Mesenteric fat pad (tissue), 1 donor: Measurements from ENCODE around the gene CPTP. TPM values are rescaled to one million over a fixed set of nuclear protein-coding genes. Genes with fewer than 3 reads are reported as not detected.
"Not testable (repeated sequence)": the region's sequence is repeated elsewhere in the genome, so short reads cannot be mapped to it uniquely, and the experiment has no call there.

Source experiments
- DNase-seq: peaks from one replicate; pipeline ENCODE4 v3.0.0-alpha.2; 2020; ENCODE audit warnings: low spot score
- total RNA-seq: library from RNA; stranded (reverse); fragmentation: NEBNext Ultra II Directional; extraction: Animal tissue kit (Norgen Biotek cat#: 25700); gene quantifications from one replicate; pipeline ENCODE4 v1.2.1, GENCODE V29; 2021
- donor health status: DM: yes; HTN: yes; CAD: no.

Gene CPTP
- total RNA-seq, 1 donor from 2014 or later = 19.7 TPM

DNA sequence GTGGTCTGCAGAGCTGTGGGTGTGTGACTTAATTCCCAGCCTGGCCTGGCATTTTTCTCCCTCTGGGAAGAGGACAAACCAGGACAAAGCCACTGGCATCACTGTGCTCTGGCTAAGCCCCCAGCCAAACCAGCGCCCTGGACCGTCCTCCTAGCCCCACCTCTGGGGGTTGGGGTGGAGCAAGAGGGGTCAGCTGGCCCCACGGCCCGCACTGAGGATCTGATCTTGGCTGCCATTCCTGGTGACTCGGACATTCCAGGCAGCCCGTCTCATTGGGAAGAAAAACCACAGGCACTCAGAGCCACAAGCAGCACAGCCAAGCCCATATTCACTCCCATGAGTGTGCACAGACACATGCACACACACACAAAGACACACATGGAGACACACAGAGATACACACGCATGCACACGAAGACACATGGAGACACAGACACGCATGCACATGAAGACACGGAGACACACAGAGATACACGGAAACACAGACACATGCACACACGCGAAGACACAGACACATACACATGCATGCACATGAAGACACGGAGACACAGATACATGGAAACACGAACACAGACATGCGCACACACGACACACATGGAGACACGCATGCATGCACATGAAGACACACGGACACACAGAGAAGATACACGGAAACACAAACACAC is 36.0 kb downstream of the CPTP start:
- no peak for DNase-seq

DNA sequence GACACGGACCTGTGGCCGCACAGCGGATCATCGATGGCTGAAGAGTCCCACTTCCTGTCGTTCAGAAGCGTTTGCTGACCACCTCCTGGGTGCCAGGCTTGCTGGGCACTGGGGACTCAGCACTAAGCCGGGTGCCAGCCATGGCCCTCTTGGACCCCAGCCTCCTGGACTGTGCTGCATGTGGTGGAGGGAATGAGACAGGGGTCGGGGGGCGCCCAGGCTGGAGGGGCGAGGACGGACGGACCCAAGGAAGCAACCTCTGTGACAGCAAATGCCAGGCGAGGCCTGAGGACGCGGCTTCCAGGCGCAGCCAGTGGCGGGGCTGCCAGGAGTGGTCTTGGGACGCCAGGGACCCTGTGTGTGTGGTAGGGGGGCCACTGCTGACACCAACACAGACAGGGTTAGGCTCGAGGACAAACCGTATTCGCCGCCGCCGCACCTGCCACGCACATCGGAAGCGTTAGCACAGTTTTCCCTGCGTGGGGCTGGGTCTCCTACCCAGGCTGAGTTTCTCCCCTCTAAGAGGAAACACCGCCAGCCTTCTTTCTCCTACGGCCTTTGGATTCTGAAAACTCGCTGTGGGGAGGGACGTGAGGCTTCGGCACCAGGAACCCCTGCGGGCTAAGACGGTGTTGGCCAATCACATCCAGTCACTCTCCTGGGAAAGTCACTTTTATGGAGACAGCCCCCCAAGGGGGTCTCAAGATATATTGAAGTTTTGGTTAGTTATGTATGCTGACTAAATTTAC is 36.8 kb downstream of the CPTP start:
- DNase-seq = no peak

DNA sequence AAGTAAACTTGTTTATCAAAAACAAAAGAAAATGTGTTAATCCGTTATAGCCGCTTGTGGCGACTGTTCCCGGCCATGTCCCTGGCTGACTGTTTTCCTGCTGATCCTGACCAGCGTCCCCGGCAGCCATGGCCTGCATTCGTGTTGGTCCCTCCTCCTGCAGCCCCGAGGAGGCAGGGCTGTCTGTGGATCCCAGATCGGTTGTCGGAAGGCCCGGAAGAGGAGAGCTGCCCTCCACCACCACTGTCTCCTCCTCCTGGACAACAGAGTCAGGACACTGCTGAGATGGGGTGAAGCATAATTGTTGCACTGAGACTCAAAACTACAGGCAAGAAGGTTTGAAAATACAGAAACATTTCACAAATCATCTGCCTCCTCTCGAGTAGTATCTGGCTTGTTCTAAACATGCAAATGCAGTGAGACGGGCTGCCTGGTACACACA is 37.4 kb downstream of the CPTP start:
- no peak for DNase-seq

DNA sequence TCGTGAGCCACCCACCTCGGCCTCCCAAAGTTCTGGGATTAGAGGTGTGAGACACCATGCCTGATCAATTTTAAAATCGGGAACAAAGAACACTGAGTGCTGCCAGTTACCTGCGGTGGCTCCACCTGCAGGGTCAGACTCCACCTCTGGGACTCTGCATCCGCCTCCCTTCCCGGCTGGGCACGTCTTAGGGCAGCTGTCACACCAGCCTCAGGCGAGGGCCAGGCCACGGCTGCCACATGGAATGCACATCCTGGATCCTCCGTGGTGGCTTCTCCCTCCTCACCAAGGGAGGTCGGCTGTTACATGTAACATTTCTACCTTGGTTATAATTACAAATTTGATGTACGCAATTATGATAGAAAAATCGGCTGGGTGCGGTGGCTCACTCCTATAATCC is 39.7 kb downstream of the CPTP start:
- no peak for DNase-seq

DNA sequence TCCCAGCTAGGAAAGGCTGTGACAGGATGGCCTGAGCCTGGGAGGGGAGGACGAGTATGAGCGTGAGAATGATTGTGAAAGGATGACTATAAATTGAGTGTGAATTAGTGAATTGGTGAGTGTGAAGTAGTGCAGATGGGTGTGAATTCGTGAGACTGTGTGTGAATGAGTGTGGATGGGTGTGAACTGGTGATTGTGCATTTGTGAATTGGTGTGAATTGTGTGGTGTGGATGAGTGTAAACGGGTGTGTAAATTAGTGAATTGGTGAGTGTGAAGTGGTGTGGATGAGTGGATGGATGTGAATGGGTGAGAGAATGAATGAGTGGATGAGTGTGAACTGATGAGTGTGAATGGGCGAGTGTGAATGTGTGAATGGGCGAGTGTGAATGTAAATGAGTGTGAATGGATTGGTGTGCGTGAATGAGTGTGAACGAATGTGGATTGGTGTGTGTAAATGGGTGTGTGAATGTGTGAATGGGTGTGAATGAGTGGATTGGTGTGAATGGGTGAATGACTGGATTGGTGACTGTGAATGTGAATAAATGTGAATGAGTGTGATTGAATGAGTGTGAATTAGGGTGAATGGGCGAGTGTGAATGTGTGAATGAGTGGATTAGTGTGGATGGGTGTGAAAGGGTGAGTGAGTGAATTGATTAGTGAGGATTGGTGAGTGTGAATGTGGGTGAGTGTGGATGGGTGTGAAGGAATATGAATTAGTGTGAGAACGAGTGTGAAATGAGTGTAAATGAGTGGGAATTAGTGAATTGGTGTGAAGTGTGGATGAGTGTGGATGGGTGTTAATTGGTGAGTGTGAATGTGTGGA is 41.5 kb downstream of the CPTP start:
- DNase-seq = no peak

DNA sequence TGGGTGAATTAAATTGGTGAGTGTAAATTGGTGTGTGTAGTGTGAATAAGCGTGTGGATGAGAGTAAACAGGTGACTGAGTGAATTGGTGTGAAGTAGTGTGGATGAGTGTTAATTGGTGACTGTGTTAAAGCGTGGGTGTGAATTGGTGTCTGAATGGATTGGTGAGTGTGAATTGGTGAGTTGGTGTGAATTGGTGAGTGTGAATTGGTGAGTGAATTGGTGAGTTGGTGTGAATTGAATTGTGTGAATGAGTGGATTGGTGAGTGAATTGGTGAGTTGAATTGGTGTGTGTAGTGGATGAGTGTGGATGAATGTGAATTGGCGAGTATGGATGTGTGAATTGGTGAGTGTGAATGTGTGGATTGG is 42.1 kb downstream of the CPTP start:
- no peak for DNase-seq

DNA sequence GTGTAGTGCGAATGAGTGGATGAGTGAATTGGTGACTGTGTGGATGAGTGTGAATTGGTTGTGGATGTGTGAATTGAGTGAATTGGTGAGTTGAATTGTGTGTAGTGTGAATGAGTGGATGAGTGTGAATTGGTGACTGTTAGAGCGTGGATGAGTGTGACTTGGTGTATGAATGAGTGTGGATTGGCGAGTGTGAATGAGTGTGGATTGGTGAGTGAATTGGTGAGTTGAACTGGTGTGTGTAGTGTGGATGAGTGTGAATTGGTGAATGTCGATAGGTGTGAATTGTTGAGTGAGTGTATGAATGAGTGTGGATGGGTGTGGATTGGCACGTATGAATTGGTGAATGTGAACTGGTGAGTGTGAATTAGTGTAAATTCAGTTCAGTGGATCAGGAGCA is 42.7 kb downstream of the CPTP start:
- no peak for DNase-seq

DNA sequence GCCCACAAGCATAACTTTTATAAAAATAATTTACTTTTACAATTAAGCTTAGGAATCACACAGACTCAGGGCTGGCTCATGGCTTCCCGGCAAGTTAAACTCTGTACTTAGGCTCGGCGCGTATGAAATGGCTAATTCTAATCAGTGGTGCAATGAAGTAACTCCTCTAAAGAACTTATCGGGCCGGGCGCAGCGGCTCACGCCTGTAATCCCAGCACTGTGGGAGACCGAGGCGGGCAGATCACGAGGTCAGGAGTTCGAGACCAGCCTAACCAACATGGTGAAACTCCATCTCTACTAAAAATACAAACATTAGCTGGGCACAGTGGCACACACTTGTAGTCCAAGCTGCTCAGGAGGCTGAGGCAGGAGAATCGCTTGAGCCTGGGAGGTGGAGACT is 45.5 kb downstream of the CPTP start:
- DNase-seq = not testable (repeated sequence)

DNA sequence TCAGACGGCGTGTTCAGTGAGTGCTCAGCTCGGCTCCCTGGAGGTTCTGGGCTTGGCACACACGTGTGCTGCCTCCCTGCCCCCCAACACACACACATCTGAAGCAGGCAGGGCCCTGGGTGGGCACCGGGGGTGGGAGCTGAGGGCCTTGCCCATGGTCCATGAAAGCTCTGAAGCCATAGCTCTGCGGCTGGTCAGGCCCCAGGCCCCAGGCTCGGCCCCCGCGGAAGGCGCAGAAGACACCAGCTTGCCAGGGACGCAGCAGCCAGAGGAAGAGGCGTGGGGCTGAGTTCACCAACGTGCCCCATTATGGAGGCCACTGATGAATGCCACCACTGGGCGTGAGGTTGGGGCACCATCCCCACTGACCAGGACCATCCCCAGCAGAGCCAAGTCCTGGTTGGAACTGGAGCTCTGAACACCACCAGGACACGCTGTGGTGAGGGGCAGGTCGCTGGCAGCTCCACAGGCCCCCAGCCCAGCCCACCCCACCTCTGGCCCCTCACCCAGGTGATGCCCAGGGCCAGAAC is 46.2 kb downstream of the CPTP start:
- no peak for DNase-seq

DNA sequence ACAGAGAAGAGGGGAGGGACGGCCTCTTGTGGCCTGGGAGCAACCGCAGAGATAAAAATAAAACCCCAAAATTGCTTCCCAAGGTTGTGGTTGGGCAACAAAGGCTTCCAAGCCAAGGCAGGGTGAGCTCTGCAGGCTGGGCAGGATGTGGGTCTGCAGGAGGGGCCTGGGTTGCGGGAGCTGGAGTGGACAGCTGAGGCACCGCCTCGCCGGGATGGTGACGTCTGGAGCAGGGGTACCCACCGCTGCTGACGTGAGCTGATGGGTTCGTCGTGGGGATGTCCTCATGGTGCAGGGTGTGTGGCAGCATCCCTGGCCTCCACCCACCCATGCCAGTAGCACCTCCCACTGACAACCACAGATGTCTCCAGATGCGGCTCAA is 46.8 kb downstream of the CPTP start:
- DNase-seq = no peak

DNA sequence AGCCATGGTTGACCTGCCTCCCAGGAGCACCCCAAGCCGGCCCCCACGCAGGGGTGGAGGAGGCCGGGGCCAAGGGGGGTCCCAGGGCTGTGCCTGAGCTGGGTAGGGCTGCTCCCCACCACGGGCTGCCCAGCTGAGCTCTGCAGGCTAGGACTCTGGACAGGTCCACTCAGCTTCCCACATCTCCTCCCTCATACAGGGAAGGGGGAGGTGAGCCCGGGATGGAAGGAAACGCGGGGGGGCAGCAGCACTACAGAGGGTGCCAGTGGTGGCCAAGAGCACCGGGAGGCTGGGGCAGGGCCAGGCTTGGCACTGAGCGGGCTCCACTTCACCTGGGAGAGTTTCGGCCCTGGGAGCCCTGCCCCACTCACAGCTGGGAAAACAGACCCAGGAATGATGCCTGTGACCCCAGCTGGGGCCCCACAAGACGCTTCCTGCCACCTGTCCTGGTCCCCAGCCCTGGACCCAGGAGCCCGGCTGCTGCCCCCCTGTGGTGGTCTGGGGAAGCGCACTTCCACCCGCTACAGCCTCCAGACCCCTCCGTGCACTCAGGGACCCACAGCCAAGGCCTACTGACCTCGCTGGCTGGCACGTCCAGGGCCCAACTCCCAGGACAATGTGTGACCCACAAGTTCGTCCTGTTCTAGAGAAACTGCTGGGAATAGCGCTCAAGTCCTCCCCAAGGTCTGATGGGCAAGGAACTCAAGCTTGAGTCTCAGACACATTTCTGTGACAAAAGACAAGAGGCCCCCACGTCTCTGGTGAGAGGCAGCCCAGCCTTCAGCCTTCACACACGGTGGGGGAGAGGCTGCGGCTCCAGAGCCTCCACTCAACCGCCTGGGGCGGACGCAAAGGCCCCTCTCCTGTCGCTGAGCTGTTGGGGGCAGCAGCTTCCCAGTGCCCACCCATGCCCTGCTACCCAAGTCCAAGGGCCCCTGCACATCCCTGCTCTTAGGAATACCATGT is 47.4 kb downstream of the CPTP start:
- DNase-seq = no peak

DNA sequence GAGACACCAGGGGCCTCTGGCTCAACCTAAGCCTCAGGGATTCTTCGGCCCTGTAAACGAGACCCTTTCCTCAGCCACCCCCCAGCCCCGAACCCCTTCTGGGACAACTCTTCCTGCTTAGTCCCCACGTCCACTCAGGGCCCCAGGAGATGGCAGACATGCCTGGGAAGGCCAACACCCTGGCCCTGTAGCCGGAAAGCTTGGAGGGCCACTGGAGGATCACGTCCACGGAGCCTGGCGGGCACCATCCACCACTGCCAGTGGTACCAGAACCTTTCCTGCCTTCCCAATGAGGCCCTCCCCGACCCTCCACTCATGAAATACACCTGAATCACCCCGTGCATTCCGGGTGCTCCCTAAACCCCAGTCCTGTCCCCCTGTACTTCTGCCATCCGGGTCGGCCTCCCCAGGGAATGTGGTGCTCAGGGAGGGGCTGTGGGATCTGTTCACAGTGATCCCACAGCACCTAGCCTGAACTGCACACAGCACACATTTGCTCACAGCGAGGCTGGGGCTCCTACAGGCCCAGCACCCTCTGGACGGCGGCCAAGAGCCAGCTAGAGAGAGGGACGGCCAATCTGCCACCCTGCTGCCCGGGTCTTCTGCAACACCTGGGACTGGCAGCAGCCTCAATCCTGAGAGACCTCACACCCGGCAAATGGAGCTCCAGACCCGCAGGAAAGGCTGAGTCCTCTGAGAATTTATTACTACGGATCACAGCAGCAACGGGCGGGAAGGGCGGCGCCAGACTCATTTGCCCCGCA is 48.6 kb downstream of the CPTP start:
- no peak for DNase-seq

DNA sequence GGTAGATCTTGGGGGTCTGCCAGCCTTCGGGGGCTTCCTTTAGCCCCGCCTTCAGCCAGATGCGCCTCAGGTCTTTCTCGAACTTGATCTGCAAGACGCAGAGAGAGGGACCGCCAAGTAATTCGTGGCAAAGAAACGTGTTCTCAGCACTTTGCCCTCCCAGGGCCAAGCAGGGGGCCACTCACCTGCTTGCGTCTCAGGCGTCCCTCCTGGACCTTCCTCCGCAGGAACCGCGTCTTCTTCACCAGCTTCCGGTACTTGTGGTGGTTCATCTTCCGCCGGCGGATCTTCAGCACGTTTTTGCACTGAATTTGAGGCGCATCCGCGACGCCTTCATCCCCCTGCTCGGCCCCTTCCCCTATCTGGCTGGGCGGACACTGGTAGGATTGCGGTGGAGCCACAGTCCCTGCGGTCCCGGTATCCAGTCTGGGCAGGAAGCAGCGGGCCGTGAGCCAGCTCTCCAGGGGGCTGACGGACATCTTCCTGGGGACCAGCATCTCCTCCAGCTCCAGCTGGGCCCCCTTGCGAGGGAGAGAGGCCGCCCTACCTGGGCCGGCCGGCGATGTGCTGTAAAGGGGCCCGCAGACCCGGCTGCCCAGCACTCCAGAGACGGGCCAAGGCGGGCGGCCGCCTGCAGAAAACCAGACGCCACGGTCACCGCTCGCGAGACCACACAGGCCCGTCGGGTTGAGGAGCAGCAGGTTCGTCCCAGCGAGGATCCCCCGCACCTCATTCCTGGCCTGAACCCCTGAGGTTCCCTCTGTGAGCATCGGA is 49.4 kb downstream of the CPTP start:
- no peak for DNase-seq

DNA sequence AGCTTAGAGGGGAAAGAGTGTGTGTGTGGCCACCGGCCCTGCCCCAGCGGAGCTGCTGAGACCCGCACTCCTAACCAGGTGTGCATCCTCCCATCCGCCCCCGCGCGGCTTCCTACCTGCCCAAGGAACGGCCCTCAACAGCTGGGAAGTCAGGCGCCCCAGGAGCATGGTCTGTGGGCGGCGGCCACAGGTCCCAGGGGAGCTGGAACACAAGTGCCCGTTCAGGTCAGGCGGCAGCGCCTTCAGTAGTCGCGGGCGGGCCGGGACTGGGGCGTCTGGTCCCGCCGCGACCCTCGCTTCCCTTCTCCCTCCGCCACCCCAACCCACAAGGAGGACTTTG is 50.0 kb downstream of the CPTP start:
- DNase-seq = no peak

DNA sequence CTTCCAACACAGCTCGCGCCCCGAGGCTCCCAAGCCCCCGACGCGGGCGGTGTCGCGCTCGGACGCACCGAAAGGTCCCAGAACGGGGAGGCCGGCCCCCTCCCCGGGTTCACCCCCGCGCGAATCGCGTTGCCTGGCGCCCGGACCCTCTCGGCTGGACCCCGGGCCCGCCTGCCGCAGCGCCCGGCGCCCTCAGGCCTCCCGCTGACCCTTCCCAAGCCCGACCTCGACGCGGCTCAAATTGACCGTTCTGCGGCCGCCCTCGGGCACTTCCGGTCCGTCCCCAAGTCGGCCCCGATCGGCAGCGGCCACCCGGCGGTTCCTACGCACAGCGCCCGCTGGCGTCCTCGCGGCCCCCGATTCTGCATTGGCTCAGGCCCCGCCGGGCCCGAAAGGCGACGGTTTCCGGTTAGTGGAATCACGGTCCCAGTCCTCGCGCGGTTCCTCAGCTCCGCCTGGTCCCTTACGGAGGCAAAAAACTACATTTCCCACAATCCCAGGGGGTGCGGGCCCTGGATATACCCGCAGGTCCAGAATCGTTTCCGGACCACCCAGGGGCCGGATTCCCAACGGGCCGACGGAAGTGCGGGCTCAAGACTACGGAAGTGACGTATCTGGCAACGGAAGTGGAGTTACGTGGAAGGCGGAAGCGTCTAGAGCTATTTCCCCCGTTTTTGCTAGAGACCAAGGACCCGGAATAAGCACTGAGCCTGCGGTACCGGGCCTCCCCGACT is 50.5 kb downstream of the CPTP start, which contains the start of gene AURKAIP1:
AURKAIP1 (minus strand) TSS at position 279 of the 734 bp plus-strand sequence. CDS start 451 bp downstream, outside the sequence.
- DNase-seq = peak; percentile 98

DNA sequence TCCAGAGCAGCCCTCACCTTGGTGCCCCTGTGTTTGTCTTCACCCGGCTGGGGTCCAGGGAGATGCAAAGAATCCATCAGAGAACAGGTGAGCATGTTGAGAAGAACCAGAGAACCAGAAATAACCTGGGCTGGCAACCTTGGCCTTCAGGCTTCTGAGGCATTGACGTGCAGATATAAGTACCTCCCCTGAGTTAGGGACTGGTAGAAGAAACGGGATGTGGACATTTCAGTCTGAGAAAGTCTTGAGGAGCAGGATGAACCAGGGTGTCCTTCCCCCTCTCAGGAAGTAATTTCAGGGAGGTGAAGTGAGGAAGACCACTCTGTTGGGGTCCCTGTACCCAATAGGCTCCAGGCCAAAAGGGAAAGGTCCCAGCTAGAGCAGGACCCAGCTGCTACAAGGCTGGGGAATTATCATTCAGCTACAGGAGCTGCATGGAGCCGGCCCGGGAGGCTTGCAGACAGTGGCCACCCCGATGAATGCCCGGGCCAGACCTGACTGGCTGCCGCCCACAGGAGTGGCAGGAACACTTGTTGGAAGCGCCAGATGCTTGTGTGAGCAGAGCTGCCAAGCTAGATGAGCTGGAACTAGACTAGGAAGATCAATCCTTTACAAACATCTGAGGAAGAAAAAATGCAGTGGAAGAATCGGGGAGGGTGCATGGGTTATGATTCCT is 52.1 kb downstream of the CPTP start:
- DNase-seq = no peak

DNA sequence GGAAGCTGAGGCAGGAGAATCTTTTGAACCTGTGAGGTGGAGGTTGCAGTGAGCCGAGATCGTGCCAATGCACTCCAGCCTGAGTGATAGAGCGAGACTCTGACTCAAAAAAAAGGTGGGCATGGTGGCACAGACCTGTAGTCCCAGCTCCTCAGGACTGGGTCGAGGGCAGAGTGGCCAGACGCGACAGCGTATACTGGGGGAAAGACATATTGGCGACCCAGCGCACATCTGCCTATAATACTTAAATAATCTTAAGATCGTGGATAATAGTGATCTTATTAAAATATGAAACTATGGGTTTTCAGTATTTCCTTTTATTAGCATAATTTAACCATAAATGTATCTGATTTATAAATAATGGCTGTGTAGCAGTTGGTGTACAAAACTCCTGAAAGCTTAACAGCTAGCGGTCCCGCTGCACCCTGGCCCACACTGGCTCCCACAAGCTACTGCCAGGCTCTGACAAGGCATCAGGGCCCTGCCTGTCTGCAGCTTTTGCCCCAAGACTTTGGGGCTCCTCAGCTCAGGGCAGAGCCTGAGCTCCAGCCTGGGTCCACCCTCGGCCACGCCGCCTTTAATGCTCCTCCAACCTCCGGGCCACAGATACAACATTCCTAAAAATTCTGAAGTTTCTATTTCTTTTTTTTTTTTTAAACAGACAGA is 53.1 kb downstream of the CPTP start:
- DNase-seq = no peak
